Activated naive CD8-positive, alpha-beta T cell treated with anti-CD3 and anti-CD28 coated beads, Interleukin-2, amount 50 U/mL, for 24 hours (primary cell): ENCODE results near the gene UTS2R.
"Not testable (repeated sequence)": the region's sequence is repeated elsewhere in the genome, so short reads cannot be mapped to it uniquely, and the experiment has no call there.

Source experiments
- ATAC-seq: fragments of 150-1000 bp; cut with Tn5 transposase; one replicate; pipeline ENCODE4 v1.10.0; 2021
- DNase-seq: peaks from one replicate; pipeline ENCODE4 v3.0.0; 2021
- H3K27ac Mint-ChIP-seq: one replicate; pipeline ENCODE4 v1.8.0; 2021; ENCODE audit warnings: mild to moderate bottlenecking, mixed read lengths
- H3K27me3 Mint-ChIP-seq: one replicate; pipeline ENCODE4 v1.8.0; 2021; ENCODE audit warnings: mixed read lengths
- H3K36me3 Mint-ChIP-seq: one replicate; pipeline ENCODE4 v1.8.0; 2021; ENCODE audit warnings: low read depth, mixed read lengths
- H3K4me1 Mint-ChIP-seq: one replicate; pipeline ENCODE4 v1.8.0; 2021; ENCODE audit warnings: mixed read lengths
- H3K4me3 Mint-ChIP-seq: one replicate; pipeline ENCODE4 v1.8.0; 2021; ENCODE audit warnings: mild to moderate bottlenecking, moderate library complexity, mixed read lengths
- H3K9me3 Mint-ChIP-seq: one replicate; pipeline ENCODE4 v1.8.0; 2021; ENCODE audit warnings: mixed read lengths

The UTS2R gene

GRCh38 chr17:82410014-82410716, 38.6 kb downstream of the UTS2R start:
- no peak for DNase-seq
- Mint-ChIP-seq H3K27ac (no peak overlapping the region), H3K9me3 (no peaks in the 10 kb centered on the region), H3K4me1 (peaks cover 17% of the 10 kb centered on the region), H3K4me3 (no peak overlapping the region), H3K27me3 (no peaks in the 10 kb centered on the region), H3K36me3 (peaks cover 11% of the 10 kb centered on the region)
- ATAC-seq, result no peak

- no peaks in the 10 kb centered on the region for H3K9me3 Mint-ChIP-seq
- H3K27me3 Mint-ChIP-seq, result no peaks in the 10 kb centered on the region
- no peak overlapping the region for H3K27ac Mint-ChIP-seq
Measured at GRCh38 chr17:82411396-82412053, 40.0 kb downstream of the UTS2R start.

GRCh38 chr17:82412081-82412480, 40.5 kb downstream of the UTS2R start:
- not testable (repeated sequence) for H3K27me3 Mint-ChIP-seq, H3K27ac Mint-ChIP-seq

More at GRCh38 chr17:82411396-82412053, 40.0 kb downstream of the UTS2R start:
- Mint-ChIP-seq H3K4me3 (no peak overlapping the region), H3K4me1 (peaks cover 17% of the 10 kb centered on the region), H3K36me3 (peaks cover 10% of the 10 kb centered on the region)
- ATAC-seq (no peak), DNase-seq (no peak)

GRCh38 chr17:82412535-82413520, 41.3 kb downstream of the UTS2R start:
- H3K27ac Mint-ChIP-seq, result no peak overlapping the region
- no peaks in the 10 kb centered on the region for H3K9me3 Mint-ChIP-seq
- H3K27me3 Mint-ChIP-seq, result no peaks in the 10 kb centered on the region
- no peak overlapping the region for H3K4me3 Mint-ChIP-seq
- ATAC-seq, result no peak
- peaks cover 10% of the 10 kb centered on the region for H3K36me3 Mint-ChIP-seq
- H3K4me1 Mint-ChIP-seq, result peaks cover 14% of the 10 kb centered on the region
- DNase-seq, result no peak

More at GRCh38 chr17:82412081-82412480, 40.5 kb downstream of the UTS2R start:
- not testable (repeated sequence) for H3K9me3 Mint-ChIP-seq, H3K36me3 Mint-ChIP-seq, DNase-seq, H3K4me3 Mint-ChIP-seq, ATAC-seq
- peaks cover 17% of the 10 kb centered on the region for H3K4me1 Mint-ChIP-seq

GRCh38 chr17:82414548-82415281, 43.1 kb downstream of the UTS2R start:
- Mint-ChIP-seq H3K27ac (no peak overlapping the region), H3K4me1 (peaks cover 22% of the 10 kb centered on the region), H3K4me3 (peak overlapping the region; percentile 48), H3K9me3 (no peaks in the 10 kb centered on the region), H3K27me3 (no peaks in the 10 kb centered on the region), H3K36me3 (peaks cover 10% of the 10 kb centered on the region)
- DNase-seq, result peak; percentile 79
- peak; percentile 35 for ATAC-seq

- ATAC-seq (no peak), DNase-seq (no peak)
- Mint-ChIP-seq H3K9me3 (no peaks in the 10 kb centered on the region), H3K4me1 (peaks cover 27% of the 10 kb centered on the region), H3K36me3 (peaks cover 16% of the 10 kb centered on the region), H3K4me3 (peak overlapping the region; percentile 48), H3K27me3 (no peaks in the 10 kb centered on the region), H3K27ac (no peak overlapping the region)
Measured at GRCh38 chr17:82415336-82415735, 43.8 kb downstream of the UTS2R start.

GRCh38 chr17:82415786-82416185, 44.2 kb downstream of the UTS2R start:
- no peaks in the 10 kb centered on the region for H3K9me3 Mint-ChIP-seq
- no peak overlapping the region for H3K4me3 Mint-ChIP-seq

GRCh38 chr17:82416264-82416663, 44.7 kb downstream of the UTS2R start:
- ATAC-seq, result no peak
- Mint-ChIP-seq H3K36me3 (peaks cover 16% of the 10 kb centered on the region), H3K27me3 (no peaks in the 10 kb centered on the region), H3K4me3 (no peak overlapping the region), H3K9me3 (no peaks in the 10 kb centered on the region), H3K4me1 (peaks cover 27% of the 10 kb centered on the region), H3K27ac (no peak overlapping the region)
- DNase-seq, result no peak

More at GRCh38 chr17:82415786-82416185, 44.2 kb downstream of the UTS2R start:
- Mint-ChIP-seq H3K27me3 (no peaks in the 10 kb centered on the region), H3K36me3 (peaks cover 16% of the 10 kb centered on the region), H3K27ac (no peak overlapping the region), H3K4me1 (peaks cover 27% of the 10 kb centered on the region)
- ATAC-seq, result no peak
- no peak for DNase-seq

GRCh38 chr17:82416771-82417170, 45.2 kb downstream of the UTS2R start:
- Mint-ChIP-seq H3K27me3 (no peaks in the 10 kb centered on the region), H3K36me3 (peaks cover 16% of the 10 kb centered on the region), H3K4me1 (peaks cover 27% of the 10 kb centered on the region), H3K4me3 (no peak overlapping the region), H3K9me3 (no peaks in the 10 kb centered on the region), H3K27ac (no peak overlapping the region)
- DNase-seq (no peak), ATAC-seq (no peak)

- no peaks in the 10 kb centered on the region for H3K27me3 Mint-ChIP-seq
- H3K4me3 Mint-ChIP-seq, result peak within 1 kb of the TSS; percentile 81
- H3K36me3 Mint-ChIP-seq, result peaks cover 18% of the 10 kb centered on the region
Measured at GRCh38 chr17:82418001-82418986, 46.7 kb downstream of the UTS2R start, which contains the start of the genes HEXD and OGFOD3. HEXD (plus strand) TSS chr17:82418347; CDS start chr17:82419800, 1,453 bp downstream. OGFOD3 (minus strand) TSS chr17:82418586; CDS start chr17:82418485, 101 bp downstream.

GRCh38 chr17:82419540-82419939, 48.0 kb downstream of the UTS2R start:
- Mint-ChIP-seq H3K36me3 (peaks cover 16% of the 10 kb centered on the region), H3K27ac (peak overlapping the region; percentile 25), H3K27me3 (no peaks in the 10 kb centered on the region), H3K4me3 (peak overlapping the region; percentile 81), H3K9me3 (no peaks in the 10 kb centered on the region), H3K4me1 (peaks cover 23% of the 10 kb centered on the region)
- ATAC-seq, result no peak
- no peak for DNase-seq

More at GRCh38 chr17:82418001-82418986, 46.7 kb downstream of the UTS2R start, which contains the start of the genes HEXD and OGFOD3:
- ATAC-seq (peak; percentile 91), DNase-seq (peak; percentile 83)
- Mint-ChIP-seq H3K27ac (peak within 1 kb of the TSS; percentile 25), H3K4me1 (peaks cover 27% of the 10 kb centered on the region), H3K9me3 (no peaks in the 10 kb centered on the region)

- DNase-seq, result peak; percentile 70
- Mint-ChIP-seq H3K4me1 (peaks cover 12% of the 10 kb centered on the region), H3K27me3 (no peaks in the 10 kb centered on the region), H3K36me3 (peaks cover 14% of the 10 kb centered on the region), H3K27ac (peak overlapping the region; percentile 4), H3K4me3 (no peak overlapping the region), H3K9me3 (no peaks in the 10 kb centered on the region)
- ATAC-seq, result no peak
Measured at GRCh38 chr17:82424001-82424862, 52.7 kb downstream of the UTS2R start.
